Activated CD8-positive, alpha-beta memory T cell treated with anti-CD3 and anti-CD28 coated beads for 1 hour (primary cell): Measurements from ENCODE around the gene DAPK2.
"Not testable (repeated sequence)": the region's sequence is repeated elsewhere in the genome, so short reads cannot be mapped to it uniquely, and the experiment has no call there.

ENCODE experiments used
- DNase-seq, 2 donors: peaks; one replicate each; pipeline ENCODE4 v3.0.0-alpha.2; 2020; ENCODE audit warnings: low read depth in 1 of 2; ENCODE audit errors: extremely low read depth in 1 of 2

The DAPK2 gene

DNA sequence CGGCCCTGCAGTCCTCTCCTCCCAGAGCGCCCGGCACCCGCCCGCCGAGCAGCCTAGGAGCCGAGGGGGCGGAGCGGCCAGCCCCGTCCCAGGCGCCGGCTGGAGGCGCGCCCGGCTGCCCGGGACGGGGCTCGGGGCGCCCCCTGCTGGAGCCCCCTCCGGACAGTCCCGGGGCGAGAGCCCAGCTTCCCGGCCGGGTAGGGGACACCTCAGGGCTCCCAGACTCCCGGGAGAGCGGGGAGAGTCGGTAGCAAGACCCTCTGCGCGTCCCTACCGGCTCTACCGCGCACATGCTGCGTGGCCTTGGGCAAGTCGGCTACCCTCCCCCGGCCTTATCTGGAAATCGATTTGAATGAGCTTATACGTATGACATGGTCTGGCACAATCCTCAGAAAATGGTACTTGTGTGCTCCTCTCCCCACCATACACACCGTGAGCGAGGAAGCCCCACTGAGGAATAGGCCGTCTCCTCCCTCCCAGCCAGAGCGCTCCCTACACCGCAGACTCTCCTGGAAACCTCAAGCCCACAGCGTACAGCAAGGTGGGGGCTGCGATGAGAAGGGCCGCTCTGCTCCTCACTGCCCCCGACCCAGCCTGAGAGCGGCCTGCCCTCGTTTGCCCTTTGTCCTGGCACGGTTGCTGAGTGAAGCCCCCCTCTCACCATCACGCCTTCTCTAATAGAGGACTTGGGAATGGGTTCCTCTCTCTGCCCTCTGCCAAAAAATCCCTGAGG lies at the start of gene DAPK2:
Gene DAPK2, minus strand, starts transcription at position 65 of the 733 bp plus-strand sequence. CDS start 6,224 bp downstream, outside the sequence.
- peak; percentile 23 to 59 for DNase-seq

- no peak for DNase-seq
Measured at GRCh38 chr15:64095431-64095794, 49.1 kb upstream of the DAPK2 start.

- DNase-seq, result peak; percentile 74 to 77
Measured at GRCh38 chr15:64093627-64094417, 47.5 kb upstream of the DAPK2 start, which contains the start of gene CIAO2A. Gene CIAO2A (minus strand): TSS chr15:64093838. CDS start chr15:64093768, 70 bp downstream.

DNA sequence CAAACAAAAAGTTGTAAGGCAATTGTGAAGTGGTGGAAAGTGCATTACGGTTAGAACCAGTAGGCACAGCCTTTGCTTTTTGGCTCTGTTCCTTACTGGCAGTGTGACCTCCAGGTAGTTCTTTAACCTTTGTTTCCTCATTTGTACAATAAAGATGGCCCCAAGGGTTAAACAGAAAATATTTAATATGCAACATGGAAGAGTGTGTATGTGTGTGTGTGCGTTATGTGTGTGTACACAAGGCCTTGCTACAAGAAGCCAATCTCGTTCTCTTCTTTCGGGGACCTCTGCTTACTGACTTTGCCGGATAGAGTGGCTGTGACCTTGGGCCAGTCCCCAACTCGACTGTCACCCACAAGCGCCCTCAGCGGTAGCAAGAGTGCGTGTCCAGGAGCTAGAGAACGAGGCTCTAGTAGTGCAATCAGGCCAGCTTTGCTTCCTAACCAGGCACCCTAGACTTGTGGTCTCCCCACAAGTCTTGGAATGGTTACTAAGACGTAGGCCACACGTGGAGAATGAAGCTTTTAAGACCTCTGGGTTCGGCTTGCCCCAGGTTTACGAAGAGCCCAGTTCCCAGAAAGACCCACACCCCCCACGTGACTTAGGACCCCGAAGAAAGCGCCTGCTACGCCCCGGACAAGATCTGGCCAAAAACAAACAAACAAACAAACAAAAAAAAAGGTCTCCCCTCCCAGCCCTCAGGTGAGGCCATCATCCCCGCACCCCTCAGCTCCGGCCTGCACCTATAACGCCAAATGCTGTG lies 46.8 kb upstream of the DAPK2 start:
- DNase-seq, result no peak

DNA sequence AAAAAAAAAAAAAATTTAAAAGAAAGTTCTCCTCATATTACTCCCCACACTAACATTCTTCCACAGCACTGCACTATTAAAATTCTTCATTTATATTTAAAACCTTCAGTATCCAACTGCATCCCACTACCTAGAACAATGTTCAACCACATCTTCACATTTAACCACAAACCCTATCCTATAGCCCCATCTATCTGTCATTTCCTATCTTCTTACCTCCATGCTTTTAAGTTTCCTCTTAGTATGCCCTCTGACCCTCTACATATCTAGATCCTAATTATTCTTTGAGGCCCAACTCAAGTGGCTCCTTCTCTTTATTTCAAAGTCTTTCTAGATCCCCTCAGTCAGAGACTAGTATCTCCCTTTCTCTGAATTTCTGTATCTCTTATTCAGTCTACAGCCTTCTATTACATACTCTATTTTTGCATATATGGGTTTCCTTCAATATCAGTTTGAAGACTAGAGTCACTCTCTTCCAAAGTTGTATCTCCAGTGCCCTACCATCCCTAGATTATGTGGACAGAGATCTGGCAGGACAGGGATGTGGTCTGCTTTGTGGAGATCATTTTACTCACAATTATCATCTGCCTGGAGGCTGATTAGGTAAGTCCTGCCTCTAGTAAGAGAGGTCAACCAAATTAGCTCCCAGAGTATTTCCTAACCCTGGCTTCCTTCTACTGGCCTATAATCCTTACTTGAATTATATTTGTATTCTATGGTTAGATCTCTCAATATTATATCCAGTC lies 46.0 kb upstream of the DAPK2 start:
- DNase-seq, result no peak

GRCh38 chr15:64090527-64090926 lies 44.2 kb upstream of the DAPK2 start:
- no peak for DNase-seq

- DNase-seq, result no peak
Measured at GRCh38 chr15:64089543-64090280, 43.4 kb upstream of the DAPK2 start.

DNA sequence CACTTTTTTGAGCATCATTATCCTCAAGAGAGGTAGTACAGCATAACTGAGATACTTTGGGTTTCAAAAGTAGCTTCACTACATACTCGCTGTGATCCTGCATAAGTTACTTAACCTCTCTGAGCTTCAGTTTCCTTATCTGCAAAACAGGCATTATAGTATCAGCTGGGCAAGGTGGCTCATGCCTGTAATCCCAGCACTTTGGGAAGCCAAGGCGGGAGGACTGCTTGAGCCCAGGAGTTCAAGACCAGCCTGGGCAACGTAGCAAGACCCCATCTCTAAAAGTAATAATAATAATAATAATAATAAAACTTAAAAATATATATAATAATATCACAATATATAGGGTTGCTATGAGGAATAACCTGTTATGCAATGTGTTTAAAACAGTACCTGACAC lies 36.5 kb upstream of the DAPK2 start:
- no peak for DNase-seq

DNA sequence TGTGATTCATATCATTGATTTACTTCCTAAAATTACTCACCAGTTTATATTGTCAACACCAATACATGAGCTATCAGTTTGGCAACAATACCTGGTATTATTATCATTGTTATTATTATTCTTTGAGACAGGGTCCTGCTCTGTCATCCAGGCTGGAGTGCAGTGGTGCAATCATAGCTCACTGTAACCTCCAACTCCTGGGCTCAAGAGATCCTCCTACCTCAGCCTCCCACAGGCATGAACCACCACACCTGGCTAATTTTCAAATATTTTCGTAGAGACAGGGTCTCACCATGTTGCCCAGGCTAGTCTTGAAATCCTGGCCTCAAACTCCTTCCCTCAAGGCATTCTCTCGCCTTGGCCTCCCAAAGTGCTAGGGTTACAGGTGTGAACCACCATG lies 27.2 kb upstream of the DAPK2 start:
- not testable (repeated sequence) for DNase-seq

DNA sequence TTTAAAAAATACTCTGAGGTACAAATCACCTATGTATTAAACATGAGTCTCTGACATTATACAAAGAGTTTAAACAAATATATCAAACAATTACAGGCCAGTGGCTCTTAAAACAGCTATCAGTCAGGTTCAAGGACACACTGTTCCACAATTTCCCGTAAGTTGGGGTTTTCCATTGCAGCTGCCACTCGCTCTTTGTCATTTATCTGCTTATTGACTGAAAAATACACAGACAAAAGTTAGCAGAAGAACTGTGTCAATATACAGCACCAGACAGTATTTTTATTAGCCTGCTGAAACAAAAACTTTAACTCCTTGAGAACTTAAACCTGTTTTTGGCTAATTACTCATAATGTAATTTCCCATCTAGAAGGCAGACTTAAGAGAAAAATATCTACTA lies 26.5 kb upstream of the DAPK2 start:
- no peak for DNase-seq

DNA sequence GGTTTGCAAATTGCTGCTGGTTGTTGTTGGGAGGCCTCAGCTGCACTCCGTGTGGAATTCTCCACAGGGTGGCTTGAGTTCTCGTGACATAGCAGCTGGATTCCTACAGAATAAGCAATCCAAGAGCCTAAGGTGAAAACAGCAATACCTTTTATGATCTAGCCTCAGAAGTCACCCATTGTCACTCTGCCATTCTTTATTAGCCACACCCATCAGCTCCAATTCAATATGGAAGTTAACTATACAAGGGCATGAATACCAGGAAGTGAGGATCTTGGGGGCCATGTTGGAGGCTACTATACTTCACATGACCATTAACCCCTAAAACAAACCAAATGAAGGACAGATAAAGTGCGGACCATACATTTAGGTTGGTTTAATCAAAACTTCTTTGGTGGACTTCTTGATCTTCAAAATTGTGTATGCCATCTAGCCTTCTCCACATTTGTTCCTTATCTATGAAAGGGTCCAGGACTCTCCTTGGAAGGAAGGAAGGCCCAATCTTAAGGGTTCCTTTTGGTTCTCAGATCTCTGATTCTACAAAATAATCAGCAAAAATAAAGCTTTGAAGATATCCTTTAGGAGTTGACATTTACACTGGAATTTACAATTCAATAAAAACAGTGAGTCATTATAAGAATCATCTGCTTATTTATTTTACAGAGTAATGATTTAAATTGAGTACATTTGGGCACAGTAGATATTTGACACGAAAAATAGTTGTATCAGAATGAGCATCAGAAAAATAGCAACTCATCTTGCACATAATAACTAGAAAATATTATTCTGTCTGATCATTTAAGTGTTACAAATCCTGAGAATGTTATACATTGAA lies 25.9 kb upstream of the DAPK2 start:
- DNase-seq, result no peak

DNA sequence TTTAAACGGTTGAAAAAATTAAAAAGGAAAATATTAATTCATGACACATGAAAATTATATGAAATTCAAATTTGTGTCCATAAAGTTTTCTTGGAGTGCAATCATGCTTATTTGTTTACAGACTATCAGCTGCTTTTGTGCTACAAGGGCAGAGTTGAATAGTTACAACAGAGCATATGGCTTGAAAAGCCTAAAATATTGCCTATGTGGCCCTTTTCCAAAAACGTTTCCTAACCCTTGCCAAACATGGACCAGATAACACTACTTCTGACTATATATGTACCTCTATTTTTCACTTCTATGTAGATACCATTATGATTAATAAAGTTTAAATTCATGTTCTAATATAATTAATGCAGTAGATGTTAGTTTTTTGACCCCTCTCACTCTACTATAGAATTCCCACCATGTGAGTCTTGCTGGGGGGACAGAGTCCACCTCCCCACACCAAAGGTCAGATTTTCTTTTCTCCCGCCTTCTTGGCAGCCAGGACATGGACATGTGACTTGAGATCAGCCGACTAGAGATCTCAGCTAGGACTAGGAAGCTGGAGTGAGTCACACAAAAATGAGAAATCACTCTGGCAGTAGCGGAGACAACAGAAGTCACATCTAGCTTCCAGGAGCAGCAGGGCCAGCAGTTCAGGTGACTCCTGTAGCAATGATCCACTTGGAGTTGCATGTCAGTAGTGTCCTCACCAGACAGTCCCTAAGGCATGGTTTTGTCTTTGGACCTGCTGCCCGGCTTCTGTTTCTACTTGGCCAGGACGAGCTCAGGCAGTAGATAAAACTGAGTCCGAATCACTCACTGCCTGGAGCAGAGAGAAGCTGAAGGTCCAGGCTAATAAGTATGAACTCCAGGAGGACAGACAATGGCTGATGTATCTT lies 24.9 kb upstream of the DAPK2 start:
- DNase-seq, result no peak

GRCh38 chr15:64070106-64070505 lies 23.8 kb upstream of the DAPK2 start:
- DNase-seq, result no peak

GRCh38 chr15:64068133-64068532 lies 21.8 kb upstream of the DAPK2 start:
- DNase-seq, result no peak

DNA sequence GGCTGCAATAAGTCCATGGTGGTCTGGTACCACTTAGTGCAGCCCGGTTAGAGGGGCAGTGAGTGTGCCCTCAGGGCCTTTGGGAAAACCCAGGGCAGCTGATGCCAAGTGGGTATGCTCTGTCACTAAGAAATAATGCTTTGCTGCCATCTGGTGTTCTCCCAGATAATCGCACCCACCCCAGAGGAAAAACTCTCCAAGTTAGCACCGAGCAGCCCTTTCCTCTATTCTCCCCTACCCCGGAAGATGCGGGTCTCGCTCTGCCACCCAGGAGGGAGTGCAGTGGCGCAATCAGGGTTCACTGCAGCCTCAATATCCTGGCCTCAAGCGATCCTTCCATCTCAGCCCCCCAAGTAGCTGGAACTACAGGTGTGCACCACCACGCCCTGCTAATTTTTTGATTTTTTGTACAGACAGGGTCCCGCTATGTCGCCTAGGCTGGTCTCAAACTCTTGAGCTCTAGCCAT lies 21.3 kb upstream of the DAPK2 start:
- DNase-seq, result peak; percentile 37 to 51

DNA sequence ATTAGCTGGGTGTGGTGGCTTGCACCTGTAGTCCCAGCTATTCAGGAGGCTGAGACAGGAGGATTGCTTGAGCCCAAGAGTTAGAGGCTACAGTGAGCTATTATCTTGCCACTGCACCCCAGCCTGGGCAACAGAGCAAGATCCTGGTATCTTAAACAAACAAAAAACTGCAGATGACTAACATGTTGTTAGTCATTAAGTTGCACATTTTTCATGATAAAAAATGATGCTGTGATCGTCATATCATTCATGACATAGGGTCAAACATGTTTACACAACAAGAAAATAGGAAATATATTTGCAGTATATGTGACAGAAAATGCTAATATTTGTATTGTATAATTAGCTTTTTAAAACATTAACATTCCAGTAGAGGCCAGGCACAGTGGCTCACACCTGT lies 20.2 kb upstream of the DAPK2 start:
- no peak for DNase-seq

GRCh38 chr15:64060716-64061115 lies 14.4 kb upstream of the DAPK2 start:
- no peak for DNase-seq

GRCh38 chr15:64059104-64059503 lies 12.8 kb upstream of the DAPK2 start:
- not testable (repeated sequence) for DNase-seq
